WI38 (cell line): ENCODE results near the gene RAD23B.

Source experiments
- H3K4me3 ChIP-seq: 2 replicates; pipeline ENCODE4 v1.5.1; 2011; ENCODE audit warnings: low read depth, mild to moderate bottlenecking, control low read depth, low read length
- TF ChIP-seq, protein P1 (sequence below): IDR thresholded peaks from 2 replicates; pipeline ENCODE4 v1.5.1; 2012; ENCODE audit warnings: low read depth, mild to moderate bottlenecking, control low read depth, low read length

RAD23B gene

DNA sequence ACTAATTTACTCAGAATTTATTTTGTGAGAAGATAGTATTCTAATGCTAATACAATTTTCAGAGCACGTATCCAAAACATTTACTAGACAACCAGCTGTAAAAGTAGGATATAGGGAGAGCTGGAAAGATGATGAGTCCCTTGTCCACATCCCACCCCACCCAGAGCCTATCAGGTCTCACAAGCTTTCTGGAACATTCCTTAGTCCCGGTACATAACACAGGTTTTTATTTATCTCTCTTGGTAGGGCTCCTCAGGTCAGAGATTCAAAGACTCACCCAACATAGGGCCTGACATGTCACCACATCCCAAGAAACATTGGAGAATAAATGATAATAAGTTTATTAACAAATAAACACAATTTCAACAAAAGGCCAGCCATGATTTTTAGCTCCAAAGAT is 13.8 kb upstream of the RAD23B start:
- TF ChIP-seq, protein P1, sequence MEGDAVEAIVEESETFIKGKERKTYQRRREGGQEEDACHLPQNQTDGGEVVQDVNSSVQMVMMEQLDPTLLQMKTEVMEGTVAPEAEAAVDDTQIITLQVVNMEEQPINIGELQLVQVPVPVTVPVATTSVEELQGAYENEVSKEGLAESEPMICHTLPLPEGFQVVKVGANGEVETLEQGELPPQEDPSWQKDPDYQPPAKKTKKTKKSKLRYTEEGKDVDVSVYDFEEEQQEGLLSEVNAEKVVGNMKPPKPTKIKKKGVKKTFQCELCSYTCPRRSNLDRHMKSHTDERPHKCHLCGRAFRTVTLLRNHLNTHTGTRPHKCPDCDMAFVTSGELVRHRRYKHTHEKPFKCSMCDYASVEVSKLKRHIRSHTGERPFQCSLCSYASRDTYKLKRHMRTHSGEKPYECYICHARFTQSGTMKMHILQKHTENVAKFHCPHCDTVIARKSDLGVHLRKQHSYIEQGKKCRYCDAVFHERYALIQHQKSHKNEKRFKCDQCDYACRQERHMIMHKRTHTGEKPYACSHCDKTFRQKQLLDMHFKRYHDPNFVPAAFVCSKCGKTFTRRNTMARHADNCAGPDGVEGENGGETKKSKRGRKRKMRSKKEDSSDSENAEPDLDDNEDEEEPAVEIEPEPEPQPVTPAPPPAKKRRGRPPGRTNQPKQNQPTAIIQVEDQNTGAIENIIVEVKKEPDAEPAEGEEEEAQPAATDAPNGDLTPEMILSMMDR, result no peak
- no peak overlapping the region for H3K4me3 ChIP-seq

GRCh38 chr9:107269681-107270080 is 13.4 kb upstream of the RAD23B start:
- TF ChIP-seq, protein P1, result no peak
- no peak overlapping the region for H3K4me3 ChIP-seq

DNA sequence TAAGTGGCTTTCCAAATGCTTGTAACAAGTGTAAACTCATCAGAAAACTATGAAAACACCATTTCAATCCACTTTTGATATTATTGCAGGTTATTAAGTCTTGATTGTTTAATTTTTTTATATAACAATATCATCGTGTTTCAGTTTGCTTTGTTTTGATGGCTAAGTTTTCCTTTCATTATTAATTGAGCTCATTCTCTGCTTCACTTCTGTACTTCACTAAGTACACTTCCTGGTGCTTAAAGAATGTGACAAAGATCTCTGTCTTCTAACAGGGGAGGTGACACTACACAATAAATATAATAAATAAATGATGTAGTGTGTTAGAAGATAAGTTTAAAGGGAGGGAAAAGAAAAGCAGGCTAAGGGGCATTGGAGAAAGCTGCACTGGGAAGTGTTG is 13.0 kb upstream of the RAD23B start:
- TF ChIP-seq, protein P1, result no peak

GRCh38 chr9:107270580-107270979 is 12.5 kb upstream of the RAD23B start:
- H3K4me3 ChIP-seq, result no peak overlapping the region
- TF ChIP-seq, protein P1, result no peak

More for the DNA sequence above, 13.0 kb upstream of the RAD23B start:
- no peak overlapping the region for H3K4me3 ChIP-seq

- TF ChIP-seq, protein P1, result no peak
- H3K4me3 ChIP-seq, result no peak overlapping the region
Observed at GRCh38 chr9:107273634-107274033, 9.4 kb upstream of the RAD23B start.

GRCh38 chr9:107274096-107274495 is 9.0 kb upstream of the RAD23B start:
- H3K4me3 ChIP-seq, result no peak overlapping the region
- TF ChIP-seq, protein P1, result no peak

DNA sequence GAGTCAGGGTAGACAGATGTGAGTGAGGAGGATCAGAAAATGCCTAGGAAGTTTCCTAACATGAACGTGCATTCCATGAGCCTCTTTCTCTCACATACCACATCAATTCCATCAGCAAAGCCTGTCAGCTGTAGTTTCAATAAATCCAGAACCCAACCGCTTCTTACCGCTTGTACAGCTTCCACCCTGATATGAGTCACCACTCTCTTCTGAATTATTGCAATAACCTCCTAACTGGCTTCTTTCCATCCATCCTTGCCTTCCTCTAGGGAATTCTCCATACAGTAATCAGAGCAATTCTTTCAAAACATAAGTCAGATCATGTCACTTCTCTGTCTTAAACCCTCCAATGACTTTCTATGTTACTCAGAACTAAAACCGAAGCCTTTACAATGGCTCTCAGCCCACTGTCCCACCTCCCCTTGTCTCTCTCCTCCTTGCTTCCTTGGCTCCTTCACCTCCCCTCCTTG is 8.1 kb upstream of the RAD23B start:
- TF ChIP-seq, protein P1, result no peak
- no peak overlapping the region for H3K4me3 ChIP-seq
